Skeletal muscle tissue (tissue), 4 donors: ENCODE results near the gene TRAF3IP1. TPM values are rescaled to one million over a fixed set of nuclear protein-coding genes. Genes with fewer than 3 reads are reported as not detected.
"Not testable (repeated sequence)": the region's sequence is repeated elsewhere in the genome, so short reads cannot be mapped to it uniquely, and the experiment has no call there.

ENCODE experiments used
- H3K27ac ChIP-seq: one replicate; pipeline ENCODE4 v1.7.0; 2013; ENCODE audit warnings: mild to moderate bottlenecking, low read depth, low read length, inconsistent platforms
- H3K27me3 ChIP-seq, 3 donors: one replicate each; pipeline ENCODE4 v1.7.0; 2013; ENCODE audit warnings: low read length in 3 of 3; ENCODE audit not compliant: control insufficient read depth in 3 of 3, insufficient read depth in 3 of 3
- H3K36me3 ChIP-seq, 3 donors: one replicate each; pipeline ENCODE4 v1.7.0; 2013; ENCODE audit warnings: low read length in 3 of 3; ENCODE audit not compliant: control insufficient read depth in 3 of 3, insufficient read depth in 3 of 3
- H3K4me1 ChIP-seq, 3 donors: one replicate each; pipeline ENCODE4 v1.7.0; 2013; ENCODE audit warnings: low read length in 3 of 3, mild to moderate bottlenecking in 3 of 3; ENCODE audit not compliant: control insufficient read depth in 3 of 3, insufficient read depth in 3 of 3
- H3K4me3 ChIP-seq, 3 donors: one replicate each; pipeline ENCODE4 v1.7.0; 2013; ENCODE audit warnings: low read length in 3 of 3
- H3K9ac ChIP-seq, 3 donors: one replicate each; pipeline ENCODE4 v1.7.0; 2013; ENCODE audit warnings: low read length in 3 of 3, mild to moderate bottlenecking in 3 of 3, moderate library complexity in 2 of 3, low read depth in 1 of 3
- H3K9me3 ChIP-seq, 3 donors: one replicate each; pipeline ENCODE4 v1.7.0; 2013; ENCODE audit warnings: low read length in 3 of 3; ENCODE audit not compliant: control insufficient read depth in 3 of 3
- total RNA-seq: library from RNA; depleted of rRNA; stranded (reverse); fragments of >200 nt; gene quantifications from one replicate; pipeline ENCODE4 v1.2.3, GENCODE V29; 2014
- donor health status: Osteomylitis.

Gene TRAF3IP1
- total RNA-seq, 1 donor from 2014 or later = 4.2 TPM

DNA sequence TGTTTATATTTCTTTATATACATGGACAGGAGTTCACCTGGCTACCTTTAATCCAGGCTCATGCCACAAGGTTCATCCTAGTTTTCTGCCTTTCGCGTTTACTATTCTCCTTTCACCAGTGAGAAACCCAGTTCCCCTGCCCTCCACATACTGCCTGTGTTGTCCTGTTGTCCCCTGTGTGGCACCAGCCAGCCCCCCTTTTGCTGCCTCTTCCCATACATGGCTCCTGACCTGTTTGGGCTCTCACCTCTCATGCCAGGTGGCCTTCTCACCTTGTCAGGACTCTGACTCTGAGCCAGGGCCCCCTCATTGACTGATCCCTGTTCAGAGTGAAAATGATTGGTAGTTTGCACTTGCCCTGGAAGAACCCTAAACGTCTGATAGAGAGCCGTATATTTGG lies 120.0 kb downstream of the TRAF3IP1 start:
- Histone ChIP-seq H3K27me3 (no peaks in the 10 kb centered on the region), H3K4me3 (no peak overlapping the region), H3K27ac (no peak overlapping the region), H3K9me3 (no peaks in the 10 kb centered on the region), H3K36me3 (peaks cover 10 to 18% (median 17%) of the 10 kb centered on the region in 3 donors), H3K9ac (no peak overlapping the region), H3K4me1 (peaks cover 16 to 25% (median 17%) of the 10 kb centered on the region in 3 donors)

DNA sequence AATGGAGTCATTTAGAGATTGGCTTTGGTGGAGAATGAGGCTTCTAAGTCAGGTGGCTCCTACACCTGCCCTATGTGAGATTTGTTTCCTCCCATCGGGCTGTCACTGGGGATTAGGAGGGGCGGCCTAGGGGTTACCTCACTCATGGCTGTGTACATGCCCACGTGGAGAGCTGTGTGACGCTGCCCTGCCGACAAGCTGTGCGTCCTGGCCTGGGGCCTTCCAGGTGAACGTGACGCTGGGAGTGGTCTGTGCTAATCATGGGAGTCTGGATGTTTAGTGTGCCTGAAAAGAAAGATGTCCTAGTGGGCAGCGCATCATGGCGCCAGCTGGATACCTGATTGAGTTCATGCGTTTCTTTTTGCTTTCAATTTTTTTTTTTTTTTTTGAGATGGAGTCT lies 120.4 kb downstream of the TRAF3IP1 start:
- H3K9ac ChIP-seq = no peak overlapping the region
- H3K4me3 ChIP-seq = no peak overlapping the region
- H3K4me1 ChIP-seq = peaks cover 16 to 25% (median 17%) of the 10 kb centered on the region in 3 donors
- no peaks in the 10 kb centered on the region for H3K27me3 ChIP-seq
- H3K27ac ChIP-seq = no peak overlapping the region
- H3K36me3 ChIP-seq = peaks cover 9 to 18% (median 17%) of the 10 kb centered on the region in 3 donors
- H3K9me3 ChIP-seq = no peaks in the 10 kb centered on the region

DNA sequence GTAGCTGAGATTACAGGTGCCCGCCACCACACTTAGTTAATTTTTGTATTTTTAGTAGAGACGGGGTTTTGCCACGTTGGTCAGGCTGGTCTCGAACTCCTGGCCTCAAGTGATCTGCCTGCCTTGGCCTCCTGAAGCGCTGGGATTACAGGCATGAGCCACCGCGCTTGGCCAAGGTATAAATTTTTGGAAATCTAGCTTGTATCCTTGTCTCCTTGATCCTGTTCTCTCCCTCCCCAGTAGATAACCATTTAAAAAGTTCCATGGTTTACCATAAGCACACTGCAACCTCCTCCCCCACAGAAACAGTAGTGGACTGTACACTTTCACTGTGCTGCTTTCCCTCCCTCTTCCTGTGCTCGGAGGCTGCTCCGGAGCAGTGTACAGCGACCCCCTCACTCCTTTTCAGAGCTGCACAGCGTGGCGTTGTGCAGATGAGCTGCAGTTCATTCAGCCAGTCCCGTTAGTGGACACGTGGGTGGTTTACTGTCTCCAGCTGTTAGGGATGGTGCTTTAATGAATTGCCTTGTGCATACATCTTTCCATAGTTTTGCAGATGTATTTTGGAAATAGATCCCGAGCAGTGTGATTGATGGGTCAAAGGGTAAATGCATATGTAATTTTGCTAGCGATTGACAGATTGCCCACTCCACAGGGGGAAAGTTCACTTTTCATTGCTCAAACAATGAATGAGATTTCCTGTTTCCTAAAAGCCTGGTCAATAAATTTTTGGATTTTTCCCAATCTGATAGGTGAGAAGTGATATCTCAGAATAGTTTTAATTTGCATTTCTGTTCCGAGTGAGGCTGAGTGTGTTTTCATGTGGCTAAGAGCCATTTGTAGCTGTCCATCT lies 121.2 kb downstream of the TRAF3IP1 start:
- peaks cover 17 to 25% (median 23%) of the 10 kb centered on the region in 3 donors for H3K36me3 ChIP-seq
- peaks cover 16 to 25% (median 17%) of the 10 kb centered on the region in 3 donors for H3K4me1 ChIP-seq
- no peaks in the 10 kb centered on the region for H3K9me3 ChIP-seq
- H3K27ac ChIP-seq = no peak overlapping the region
- H3K9ac ChIP-seq = no peak overlapping the region
- H3K4me3 ChIP-seq = no peak overlapping the region
- no peaks in the 10 kb centered on the region for H3K27me3 ChIP-seq

DNA sequence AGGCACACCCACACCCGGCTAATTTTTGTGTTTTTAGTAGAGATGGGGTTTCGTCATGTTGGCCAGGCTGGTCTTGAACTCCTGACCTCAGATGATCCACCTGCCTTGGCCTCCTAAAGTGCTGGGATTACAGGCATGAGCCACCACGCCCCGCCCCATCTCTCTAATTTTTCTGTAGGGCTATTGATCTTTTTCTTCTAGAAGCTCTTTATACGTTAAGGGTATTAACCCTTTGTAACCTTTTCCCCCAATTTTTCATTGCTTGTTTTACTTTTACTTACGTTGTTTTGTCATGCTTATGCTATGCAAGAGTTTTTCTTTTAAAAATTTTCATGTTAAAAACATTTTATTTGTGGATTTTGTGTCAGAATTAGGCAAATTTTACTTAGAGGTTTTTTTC lies 121.9 kb downstream of the TRAF3IP1 start:
- not testable (repeated sequence) for H3K9ac ChIP-seq, H3K27me3 ChIP-seq, H3K9me3 ChIP-seq, H3K4me3 ChIP-seq, H3K27ac ChIP-seq
- peaks cover 16 to 25% (median 17%) of the 10 kb centered on the region in 3 donors for H3K4me1 ChIP-seq
- peaks cover 24 to 32% (median 31%) of the 10 kb centered on the region in 3 donors for H3K36me3 ChIP-seq

DNA sequence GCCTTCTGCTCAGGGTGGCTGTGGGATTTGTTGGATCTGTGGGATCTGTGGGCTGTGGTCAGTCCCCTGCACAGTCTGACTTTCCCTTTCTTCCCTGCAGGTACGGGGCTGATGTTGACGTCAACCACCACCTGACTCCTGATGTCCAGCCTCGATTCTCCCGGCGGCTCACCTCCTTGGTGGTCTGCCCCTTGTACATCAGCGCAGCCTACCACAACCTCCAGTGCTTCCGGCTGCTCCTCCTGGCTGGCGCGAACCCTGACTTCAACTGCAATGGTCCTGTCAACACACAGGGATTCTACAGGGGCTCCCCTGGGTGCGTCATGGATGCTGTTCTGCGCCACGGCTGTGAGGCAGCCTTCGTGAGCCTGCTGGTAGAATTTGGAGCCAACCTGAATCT lies 123.9 kb downstream of the TRAF3IP1 start:
- peaks cover 35 to 40% (median 36%) of the 10 kb centered on the region in 3 donors for H3K36me3 ChIP-seq
- no peaks in the 10 kb centered on the region for H3K9me3 ChIP-seq
- H3K27ac ChIP-seq = no peak overlapping the region
- peaks cover 15 to 23% (median 18%) of the 10 kb centered on the region in 3 donors for H3K4me1 ChIP-seq
- H3K4me3 ChIP-seq = no peak overlapping the region
- H3K9ac ChIP-seq = no peak overlapping the region
- H3K27me3 ChIP-seq = no peaks in the 10 kb centered on the region

DNA sequence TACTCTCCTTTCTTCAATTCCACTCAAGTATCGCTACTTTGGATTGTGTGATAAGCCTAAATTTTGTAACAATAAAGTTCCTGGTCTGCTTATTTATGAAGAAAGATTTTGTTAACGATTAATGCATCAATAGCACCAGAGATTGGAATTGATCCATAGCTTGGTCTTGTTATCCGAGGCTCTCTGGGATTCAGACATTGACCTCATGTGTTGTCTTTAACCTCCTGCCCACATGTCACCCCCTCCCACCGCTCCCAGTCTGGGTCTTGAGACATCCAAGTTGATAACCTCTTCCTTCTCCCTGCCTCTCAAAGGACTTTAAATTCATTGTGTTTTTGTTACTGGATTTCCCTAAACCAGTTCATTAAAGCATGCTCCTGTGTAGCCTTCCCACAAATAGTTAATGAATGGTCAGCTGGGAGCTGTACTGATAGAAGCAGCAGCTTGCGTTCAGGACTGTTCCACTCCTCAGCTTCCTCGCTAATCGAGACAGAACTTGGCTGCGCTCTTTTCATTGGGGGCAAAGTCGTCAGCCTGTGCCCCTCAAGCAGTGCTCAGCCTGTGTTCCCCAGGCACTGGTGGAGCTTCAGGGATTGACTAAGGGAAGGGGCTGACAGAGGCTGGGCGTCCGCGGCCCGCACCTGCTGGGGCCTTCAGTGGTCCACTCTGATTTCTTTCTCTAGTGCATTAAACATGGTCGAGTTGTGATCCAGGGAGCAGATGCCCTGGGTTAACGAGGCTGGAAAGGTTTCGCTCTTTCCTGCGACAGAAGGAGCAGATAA lies 125.3 kb downstream of the TRAF3IP1 start:
- H3K27me3 ChIP-seq = no peaks in the 10 kb centered on the region
- no peak overlapping the region for H3K4me3 ChIP-seq
- H3K36me3 ChIP-seq = peaks cover 35 to 40% (median 36%) of the 10 kb centered on the region in 3 donors
- H3K27ac ChIP-seq = no peak overlapping the region
- no peaks in the 10 kb centered on the region for H3K9me3 ChIP-seq
- H3K4me1 ChIP-seq = peaks cover 10 to 20% (median 19%) of the 10 kb centered on the region in 3 donors
- no peak overlapping the region for H3K9ac ChIP-seq

DNA sequence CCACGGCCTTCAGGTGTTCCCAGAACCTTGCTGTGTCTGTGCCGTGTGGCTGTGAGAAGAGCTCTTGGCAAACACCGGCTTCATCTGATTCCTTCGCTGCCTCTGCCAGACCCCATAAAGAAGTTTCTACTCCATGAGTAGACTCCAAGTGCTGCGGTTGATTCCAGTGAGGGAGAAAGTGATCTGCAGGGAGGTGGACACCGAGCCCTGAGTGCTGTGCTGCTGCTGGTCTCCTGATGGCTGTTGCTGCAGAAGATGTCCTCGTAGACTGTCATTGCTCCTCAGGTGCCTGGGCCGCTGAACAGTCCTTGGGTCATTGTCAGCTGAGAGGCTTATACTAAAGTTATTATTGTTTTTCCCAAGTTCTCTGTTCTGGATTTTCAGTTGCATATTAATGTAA lies 126.1 kb downstream of the TRAF3IP1 start:
- peaks cover 12 to 24% (median 20%) of the 10 kb centered on the region in 3 donors for H3K4me1 ChIP-seq
- H3K9me3 ChIP-seq = no peaks in the 10 kb centered on the region
- H3K27me3 ChIP-seq = no peaks in the 10 kb centered on the region
- H3K4me3 ChIP-seq = no peak overlapping the region
- no peak overlapping the region for H3K27ac ChIP-seq
- peaks cover 36 to 42% (median 38%) of the 10 kb centered on the region in 3 donors for H3K36me3 ChIP-seq
- H3K9ac ChIP-seq = no peak overlapping the region

DNA sequence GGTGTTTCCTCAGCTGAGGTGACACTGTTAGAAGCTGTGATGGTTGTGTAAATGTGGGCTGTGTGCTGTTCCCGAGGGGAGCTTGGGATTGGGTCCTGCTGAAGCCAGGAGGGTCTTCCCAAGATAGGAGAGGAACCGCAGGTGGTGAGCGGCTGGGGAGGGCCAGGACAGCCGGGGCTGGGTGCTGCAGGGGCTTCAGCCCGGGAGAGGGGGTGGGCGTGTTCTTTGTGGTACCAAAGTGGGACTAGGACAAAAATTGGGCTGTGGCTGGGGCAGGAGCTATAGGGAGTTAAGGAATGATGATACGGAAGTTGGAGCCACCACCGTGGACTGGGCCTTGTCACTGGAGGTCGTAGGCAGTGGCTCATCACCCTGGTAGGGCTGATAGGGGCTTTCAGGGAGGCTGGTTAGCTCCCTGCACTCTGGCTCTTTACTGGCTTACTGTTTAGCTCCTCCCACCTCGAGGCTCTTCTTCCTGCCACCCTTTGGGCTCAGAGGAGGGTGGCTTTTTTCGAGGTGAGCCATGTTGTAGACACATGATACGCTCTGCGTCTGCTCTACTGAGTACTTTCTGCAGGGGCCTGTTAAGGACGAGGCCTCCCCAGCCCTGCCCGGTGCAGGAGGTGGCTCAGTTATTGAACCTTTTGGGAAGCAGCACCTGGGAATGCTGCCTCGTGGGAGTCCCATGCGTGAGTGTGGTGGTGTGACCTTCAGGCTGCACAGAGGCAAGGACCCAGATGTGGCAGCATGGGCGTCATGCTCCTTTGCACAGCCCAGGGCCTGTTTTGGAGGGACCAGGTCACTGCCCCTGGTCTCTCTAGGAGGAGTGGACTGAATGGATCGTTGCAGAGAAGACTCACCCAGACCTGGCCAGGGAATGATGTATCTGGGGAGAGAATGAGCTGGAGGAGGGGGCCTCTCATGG lies 128.0 kb downstream of the TRAF3IP1 start:
- Histone ChIP-seq H3K4me3 (no peak overlapping the region), H3K36me3 (peaks cover 38 to 49% (median 42%) of the 10 kb centered on the region in 3 donors), H3K4me1 (peaks cover 12 to 20% (median 20%) of the 10 kb centered on the region in 3 donors), H3K9me3 (no peaks in the 10 kb centered on the region), H3K9ac (peak overlapping the region in 1 of 3 donors; percentile 16), H3K27me3 (no peaks in the 10 kb centered on the region), H3K27ac (no peak overlapping the region)

DNA sequence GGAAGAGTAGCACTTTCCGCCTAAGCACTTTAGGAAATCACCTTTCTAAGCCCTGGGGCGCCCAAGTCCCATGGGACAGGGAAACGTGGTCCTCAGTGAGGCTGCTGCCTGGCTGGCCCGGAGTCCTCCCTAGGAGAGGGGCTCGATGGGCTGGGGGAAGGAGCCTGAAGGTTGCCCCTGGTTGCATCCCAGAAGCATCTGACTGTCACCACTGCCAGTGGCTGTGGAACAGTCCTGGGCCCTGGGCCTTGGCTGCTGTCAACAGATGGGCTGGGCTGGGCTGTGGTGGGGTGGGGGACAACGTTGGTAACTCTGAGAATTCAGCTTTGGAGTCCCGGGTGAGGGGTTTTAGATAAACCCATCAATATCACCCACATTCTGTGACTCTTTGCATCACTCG lies 128.9 kb downstream of the TRAF3IP1 start:
- peaks cover 12 to 20% (median 20%) of the 10 kb centered on the region in 3 donors for H3K4me1 ChIP-seq
- H3K4me3 ChIP-seq = no peak overlapping the region
- no peaks in the 10 kb centered on the region for H3K27me3 ChIP-seq
- peaks cover 38 to 47% (median 40%) of the 10 kb centered on the region in 3 donors for H3K36me3 ChIP-seq
- no peak overlapping the region for H3K27ac ChIP-seq
- H3K9ac ChIP-seq = no peak overlapping the region
- no peaks in the 10 kb centered on the region for H3K9me3 ChIP-seq
